A673 (cell line): ENCODE measurements around the gene BICC1. TPM values are rescaled to one million over a fixed set of nuclear protein-coding genes. Genes with fewer than 3 reads are reported as not detected.
"Not testable (repeated sequence)": the region's sequence is repeated elsewhere in the genome, so short reads cannot be mapped to it uniquely, and the experiment has no call there.

Experiments used
- BruUV-seq: library from RNA; stranded (reverse); fragments of 400-500 nt; replicated peaks from 2 replicates; lab custom pipeline; 2021; lab: Mats Ljungman, UMichigan
- CTCF ChIA-PET: fragments of 300-600 bp; sonication (Branson Sonifier 250); formaldehyde crosslinking; loops from one replicate; lab custom pipeline; 2022; ENCODE audit warnings: antibody characterized with exemption; lab: Charles Lee
- POLR2A ChIA-PET: fragments of 300-600 bp; sonication (Branson Sonifier 250); formaldehyde crosslinking; loops from one replicate; lab custom pipeline; 2022; ENCODE audit warnings: antibody characterized with exemption; ENCODE audit not compliant: low non-redundant PET; lab: Charles Lee
- DNase-seq: peaks from one replicate; pipeline ENCODE4 v3.0.0-alpha.2; 2015; ENCODE audit warnings: low spot score
- H3K27ac ChIP-seq: fragments of 200-600 bp; sonication (generic); 2 replicates; pipeline ENCODE4 v1.5.1; 2016; ENCODE audit warnings: mixed run types, low read depth, mild to moderate bottlenecking, mixed read lengths, antibody characterized with exemption, low read length; ENCODE audit not compliant: poor library complexity, severe bottlenecking
- H3K27me3 ChIP-seq: fragments of 200-600 bp; sonication (generic); replicated peaks from 2 replicates; pipeline ENCODE4 v1.6.1; 2017; ENCODE audit warnings: mixed run types, low read depth, mild to moderate bottlenecking, mixed read lengths, antibody characterized with exemption, low read length; ENCODE audit not compliant: insufficient read depth, poor library complexity
- H3K36me3 ChIP-seq: fragments of 200-600 bp; sonication (generic); 2 replicates; pipeline ENCODE4 v1.6.1; 2016; ENCODE audit warnings: mixed run types, mild to moderate bottlenecking, mixed read lengths, antibody characterized with exemption, low read length; ENCODE audit not compliant: insufficient read depth, poor library complexity, severe bottlenecking
- H3K4me1 ChIP-seq: fragments of 200-600 bp; sonication (generic); 2 replicates; pipeline ENCODE4 v1.6.1; 2017; ENCODE audit warnings: mixed run types, mild to moderate bottlenecking, mixed read lengths, antibody characterized with exemption, low read length; ENCODE audit not compliant: insufficient read depth, poor library complexity, severe bottlenecking
- H3K4me3 ChIP-seq: fragments of 200-600 bp; sonication (generic); 2 replicates; pipeline ENCODE4 v1.5.1; 2016; ENCODE audit warnings: low read depth, mixed run types, mild to moderate bottlenecking, mixed read lengths, low read length; ENCODE audit not compliant: poor library complexity, severe bottlenecking
- H3K9me3 ChIP-seq: fragments of 200-600 bp; sonication (generic); 2 replicates; pipeline ENCODE4 v1.6.1; 2016; ENCODE audit warnings: mixed run types, low read depth, mild to moderate bottlenecking, mixed read lengths, antibody characterized with exemption, low read length; ENCODE audit not compliant: poor library complexity, severe bottlenecking
- EZH2 ChIP-seq: fragments of 200-600 bp; sonication (generic); IDR thresholded peaks from 2 replicates; pipeline ENCODE4 v1.6.1; 2017; ENCODE audit warnings: borderline replicate concordance, low read depth, mild to moderate bottlenecking, mixed read lengths, antibody characterized with exemption, low read length; ENCODE audit not compliant: poor library complexity, severe bottlenecking
- intact Hi-C: fragments of 100-400 bp; cut with micrococcal nuclease; formaldehyde crosslinking; loops from one replicate; pipeline ENCODE4 v1.10.0; 2022; ENCODE audit not compliant: unreplicated experiment
- total RNA-seq: library from RNA; stranded (reverse); gene quantifications from 2 replicates; pipeline ENCODE4 v1.2.3, GENCODE V29; 2021
- TF ChIP-seq, protein P1 (sequence below): fragments of 300-800, 200-600 bp; sonication (generic); conservative IDR thresholded peaks from 2 replicates; pipeline ENCODE4 v1.5.1; 2017; ENCODE audit warnings: low read depth, mild to moderate bottlenecking, antibody characterized with exemption, low read length, moderate library complexity, mixed read lengths

BICC1 gene
- total RNA-seq, 1 experiment from 2014 or later = 1.6 TPM

DNA sequence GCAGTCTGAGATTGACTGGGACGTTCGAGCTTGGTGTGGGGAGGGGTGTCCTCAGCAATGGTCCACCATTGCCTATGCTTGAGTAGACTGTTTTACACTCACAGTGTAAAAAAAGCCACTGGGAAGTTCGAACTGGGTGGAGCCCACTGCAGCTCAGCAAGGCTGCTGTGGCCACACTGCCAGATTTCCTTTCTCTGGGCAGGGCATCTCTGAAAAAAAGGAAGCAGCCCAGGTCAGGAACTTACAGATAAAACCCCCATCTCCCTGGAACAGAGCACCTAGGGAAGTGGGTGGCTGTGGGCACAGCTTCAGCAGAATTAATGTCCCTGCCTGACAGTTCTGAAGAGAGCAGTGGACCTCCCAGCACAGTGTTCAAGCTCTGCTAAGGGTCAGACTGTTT lies 80.3 kb downstream of the BICC1 start:
- intact Hi-C loops = no loop called here
- CTCF ChIA-PET = no interaction called here
- TF ChIP-seq, protein P1, sequence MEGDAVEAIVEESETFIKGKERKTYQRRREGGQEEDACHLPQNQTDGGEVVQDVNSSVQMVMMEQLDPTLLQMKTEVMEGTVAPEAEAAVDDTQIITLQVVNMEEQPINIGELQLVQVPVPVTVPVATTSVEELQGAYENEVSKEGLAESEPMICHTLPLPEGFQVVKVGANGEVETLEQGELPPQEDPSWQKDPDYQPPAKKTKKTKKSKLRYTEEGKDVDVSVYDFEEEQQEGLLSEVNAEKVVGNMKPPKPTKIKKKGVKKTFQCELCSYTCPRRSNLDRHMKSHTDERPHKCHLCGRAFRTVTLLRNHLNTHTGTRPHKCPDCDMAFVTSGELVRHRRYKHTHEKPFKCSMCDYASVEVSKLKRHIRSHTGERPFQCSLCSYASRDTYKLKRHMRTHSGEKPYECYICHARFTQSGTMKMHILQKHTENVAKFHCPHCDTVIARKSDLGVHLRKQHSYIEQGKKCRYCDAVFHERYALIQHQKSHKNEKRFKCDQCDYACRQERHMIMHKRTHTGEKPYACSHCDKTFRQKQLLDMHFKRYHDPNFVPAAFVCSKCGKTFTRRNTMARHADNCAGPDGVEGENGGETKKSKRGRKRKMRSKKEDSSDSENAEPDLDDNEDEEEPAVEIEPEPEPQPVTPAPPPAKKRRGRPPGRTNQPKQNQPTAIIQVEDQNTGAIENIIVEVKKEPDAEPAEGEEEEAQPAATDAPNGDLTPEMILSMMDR = no peak
- no peak for TF ChIP-seq EZH2
- Histone ChIP-seq H3K27ac (no peak overlapping the region), H3K4me1 (no peaks in the 10 kb centered on the region), H3K4me3 (no peak overlapping the region), H3K27me3 (no peaks in the 10 kb centered on the region), H3K9me3 (no peaks in the 10 kb centered on the region), H3K36me3 (no peaks in the 10 kb centered on the region)
- DNase-seq = no peak
- POLR2A ChIA-PET = no interaction called here
- no TSS peak for BruUV-seq

DNA sequence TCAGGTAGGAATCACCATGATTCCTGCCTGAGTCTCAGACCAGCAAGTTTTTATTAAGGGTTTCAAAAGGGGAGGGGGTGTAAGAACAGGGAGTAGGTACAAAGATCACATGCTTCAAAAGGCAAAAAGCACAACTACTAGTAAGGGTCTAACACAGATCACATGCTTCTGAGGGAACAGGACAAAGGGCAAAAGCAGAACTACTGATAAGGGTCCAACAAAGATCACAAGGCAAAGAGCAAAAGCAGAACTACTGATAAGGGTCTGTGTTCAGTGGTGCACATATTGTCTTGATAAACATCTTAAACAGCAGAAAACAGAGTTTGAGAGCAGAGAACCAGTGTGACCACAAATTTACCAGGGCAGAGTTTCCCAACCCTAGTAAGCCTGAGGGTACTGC lies 84.5 kb downstream of the BICC1 start:
- H3K4me3 ChIP-seq, BruUV-seq, CTCF ChIA-PET, DNase-seq, H3K9me3 ChIP-seq, H3K27me3 ChIP-seq, H3K36me3 ChIP-seq, H3K27ac ChIP-seq, POLR2A ChIA-PET, H3K4me1 ChIP-seq, intact Hi-C loops: not testable (repeated sequence)

DNA sequence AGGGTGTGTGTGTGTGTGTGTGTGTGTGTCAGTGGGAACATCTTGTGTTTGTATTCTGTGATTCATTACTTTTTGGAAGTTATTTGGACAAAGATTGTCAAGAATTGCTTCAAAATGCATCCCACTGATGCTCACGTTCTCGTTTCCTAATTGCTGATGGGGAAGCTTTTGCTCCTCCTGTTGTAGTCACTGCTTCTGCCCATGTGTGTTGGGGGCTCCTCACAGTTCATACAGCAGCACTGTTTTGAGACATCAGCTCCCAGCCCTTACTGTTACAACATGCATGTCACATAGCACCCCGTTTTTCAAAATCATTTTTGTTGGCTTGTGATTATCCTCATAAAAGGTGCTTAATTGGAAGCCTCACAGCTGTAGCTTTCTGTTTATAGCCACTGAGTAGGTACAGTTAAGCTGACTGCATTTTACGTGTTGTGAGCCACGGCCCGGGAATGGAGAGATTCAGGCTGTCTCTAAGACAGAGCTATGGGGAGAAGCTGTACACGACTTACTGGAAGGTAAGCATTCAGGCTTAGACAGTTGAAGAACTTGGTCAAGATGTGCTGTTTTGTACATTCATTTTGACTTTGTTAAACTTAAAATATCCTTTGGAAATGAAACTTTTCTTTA lies 87.4 kb downstream of the BICC1 start:
- no peak for TF ChIP-seq EZH2
- TF ChIP-seq, protein P1 = no peak
- Histone ChIP-seq H3K36me3 (no peaks in the 10 kb centered on the region), H3K9me3 (no peaks in the 10 kb centered on the region), H3K4me1 (no peaks in the 10 kb centered on the region), H3K27ac (no peak overlapping the region), H3K27me3 (no peaks in the 10 kb centered on the region), H3K4me3 (no peak overlapping the region)
- ChIA-PET POLR2A (no interaction called here), CTCF (no interaction called here)
- DNase-seq = no peak
- BruUV-seq = no TSS peak
- intact Hi-C loops = no loop called here

DNA sequence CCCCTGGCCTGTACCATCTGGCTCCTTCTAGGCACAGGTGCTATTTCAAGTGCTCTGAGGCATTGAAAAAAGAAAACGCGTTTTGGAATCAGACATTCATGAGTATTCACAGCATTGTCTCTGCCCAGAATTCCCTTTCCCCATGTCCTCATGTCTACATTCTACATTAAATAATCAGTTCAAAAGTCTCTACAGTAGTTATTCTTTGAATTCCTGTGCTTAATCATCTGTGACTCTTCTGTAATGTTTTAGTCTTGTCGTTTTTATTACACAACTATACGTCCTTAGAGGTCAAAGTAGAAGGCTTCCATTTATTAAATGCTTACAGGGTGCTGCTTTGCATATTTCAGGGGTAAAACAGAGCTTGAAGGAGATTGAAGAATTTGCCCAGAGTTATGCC lies 95.7 kb downstream of the BICC1 start:
- H3K4me3 ChIP-seq = no peak overlapping the region
- no peak for DNase-seq
- intact Hi-C loops = no loop called here
- no peak overlapping the region for H3K27ac ChIP-seq
- TF ChIP-seq, protein P1 = no peak
- TF ChIP-seq EZH2 = no peak
- POLR2A ChIA-PET = no interaction called here
- no peaks in the 10 kb centered on the region for H3K9me3 ChIP-seq
- CTCF ChIA-PET = interaction anchor here (0.5 kb wide), 1 partner anchor 24 kb away, joined by 3 read pairs; no protein-coding TSS in a partner anchor
- H3K27me3 ChIP-seq = no peaks in the 10 kb centered on the region
- no peaks in the 10 kb centered on the region for H3K36me3 ChIP-seq
- no TSS peak for BruUV-seq
- H3K4me1 ChIP-seq = no peaks in the 10 kb centered on the region
